Stomach (tissue), 4 donors: Measurements from ENCODE around the gene PCP4L1.

Experiments used
- CTCF ChIP-seq, 7 experiments: fragments of 450-650 bp in 4 of 7; fragments of 200-600 bp in 3 of 7; sonication (generic) in 3 of 7; IDR thresholded peaks; one replicate each; pipeline ENCODE4 v1.5.1; 2016 to 2019; ENCODE audit warnings: antibody characterized with exemption in 7 of 7, control low read depth in 2 of 7, mild to moderate bottlenecking in 1 of 7
- EP300 ChIP-seq: sonication (generic); formaldehyde crosslinking; IDR thresholded peaks from one replicate; pipeline ENCODE4 v1.6.1; 2017; ENCODE audit warnings: antibody characterized with exemption
- POLR2A ChIP-seq, 4 donors: fragments of 450-650 bp; IDR thresholded peaks; one replicate each; pipeline ENCODE4 v1.6.1; 2016; ENCODE audit warnings: antibody characterized with exemption in 4 of 4, control low read depth in 2 of 4, mild to moderate bottlenecking in 1 of 4, moderate library complexity in 1 of 4

DNA sequence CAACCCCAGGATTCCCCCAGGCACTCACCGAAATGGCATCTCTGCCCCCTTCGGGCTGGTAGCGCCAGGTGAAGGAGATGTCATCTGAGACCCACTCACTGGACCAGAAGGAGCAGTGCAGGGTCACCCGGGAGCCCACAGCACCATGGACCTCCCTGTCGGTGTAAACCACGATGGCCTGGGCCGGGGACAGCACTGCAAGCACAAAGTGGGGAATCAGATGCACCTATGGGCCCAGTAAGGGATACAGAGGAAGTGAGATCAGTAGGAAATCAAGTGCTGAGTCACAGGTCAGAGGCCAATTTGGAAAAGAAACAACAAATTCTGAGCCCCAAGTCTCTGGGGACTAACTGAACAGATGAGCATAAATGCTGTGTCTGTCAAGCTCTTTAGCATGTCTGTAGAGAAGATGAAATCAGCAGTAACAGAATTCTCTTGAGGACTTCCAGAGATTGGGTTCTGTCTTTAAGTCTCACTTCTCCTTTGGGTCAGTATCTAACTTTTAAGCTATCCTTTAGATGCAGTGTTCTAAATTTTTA lies 48.8 kb downstream of the PCP4L1 start:
- TF ChIP-seq CTCF (IDR thresholded peaks at IDR 0.05), result no peak
- no peak for TF ChIP-seq POLR2A (IDR thresholded peaks at IDR 0.05)
- no peak for TF ChIP-seq EP300
